HG03103 (cell line): ENCODE results near the gene GCAT.
"Not testable (repeated sequence)": the region's sequence is repeated elsewhere in the genome, so short reads cannot be mapped to it uniquely, and the experiment has no call there.

Source experiments
- ATAC-seq: cut with Tn5 transposase; IDR thresholded peaks from one replicate; pipeline ENCODE4 v1.9.1; 2021; ENCODE audit warnings: low read depth; ENCODE audit not compliant: unreplicated experiment

Gene GCAT

GRCh38 chr22:37781434-37782059 is 26.2 kb upstream of the GCAT start:
- no peak for ATAC-seq

- ATAC-seq, result no peak
These were observed 25.2 kb upstream of the GCAT start for GRCh38 chr22:37782340-37783168.

- ATAC-seq, result no peak
These were observed 22.8 kb upstream of the GCAT start for GRCh38 chr22:37784829-37785495.

- ATAC-seq, result no peak
These were observed 17.5 kb upstream of the GCAT start for GRCh38 chr22:37790234-37790633.

DNA sequence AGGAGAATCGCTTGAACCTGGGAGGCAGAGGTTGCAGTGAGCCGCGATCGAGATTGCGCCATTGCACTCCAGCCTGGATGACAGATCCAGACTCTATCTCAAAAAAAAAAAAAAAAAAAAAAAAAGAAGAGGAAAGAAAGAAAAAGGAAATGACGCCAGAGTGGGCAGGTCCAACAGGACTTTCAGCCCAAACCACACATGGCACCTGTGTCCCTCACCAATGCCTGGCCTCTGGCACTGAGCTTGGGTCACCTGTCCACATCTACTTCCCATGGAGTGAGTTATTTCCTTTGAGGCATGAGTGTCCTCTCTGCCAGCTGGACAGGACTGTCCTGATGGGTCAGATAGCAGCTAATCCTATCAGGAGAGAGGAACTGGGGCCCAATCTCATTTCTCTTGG is 15.2 kb upstream of the GCAT start:
- ATAC-seq, result no peak

DNA sequence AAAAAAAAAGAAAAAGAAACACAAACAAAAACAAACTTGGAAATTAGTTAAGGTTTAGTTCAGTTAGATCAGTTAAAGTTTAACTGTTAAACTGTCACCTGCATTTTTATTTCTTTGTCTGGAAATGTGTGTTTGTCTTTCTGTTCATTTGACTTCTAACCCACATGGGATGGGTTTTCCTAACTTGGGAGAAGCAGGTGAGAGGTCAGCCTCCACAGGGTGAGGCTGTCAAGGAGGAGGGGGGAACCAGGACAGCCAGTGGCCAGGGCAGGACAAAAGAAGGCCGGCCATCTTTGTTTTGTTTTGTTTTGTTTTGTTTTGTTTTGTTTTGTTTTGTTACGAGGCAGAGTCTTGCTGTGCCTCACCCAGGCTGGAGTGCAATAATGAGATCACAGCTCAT is 13.4 kb upstream of the GCAT start:
- no peak for ATAC-seq

- no peak for ATAC-seq
These were observed 11.7 kb upstream of the GCAT start for GRCh38 chr22:37796079-37796478.

DNA sequence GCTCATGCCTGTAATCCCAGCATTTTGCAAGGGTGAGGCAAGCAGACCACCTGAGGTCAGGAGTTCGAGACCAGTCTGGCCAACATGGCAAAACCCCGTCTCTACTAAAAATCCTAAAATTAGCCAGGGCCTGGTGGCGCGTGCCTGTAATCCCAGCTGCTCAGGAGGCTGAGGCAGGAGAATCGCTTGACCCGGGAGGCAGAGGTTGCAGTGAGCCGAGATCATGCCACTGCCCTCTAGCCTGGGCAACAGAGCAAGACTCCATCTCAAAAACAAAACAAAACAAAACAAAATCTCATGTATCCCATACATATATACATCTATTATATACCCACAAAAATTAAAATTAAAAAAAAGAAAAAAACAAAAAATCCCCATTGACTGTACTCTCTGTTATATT is 10.5 kb upstream of the GCAT start:
- ATAC-seq, result not testable (repeated sequence)

GRCh38 chr22:37797874-37798500 is 9.7 kb upstream of the GCAT start:
- no peak for ATAC-seq

GRCh38 chr22:37799979-37800378 is 7.8 kb upstream of the GCAT start:
- ATAC-seq, result not testable (repeated sequence)

DNA sequence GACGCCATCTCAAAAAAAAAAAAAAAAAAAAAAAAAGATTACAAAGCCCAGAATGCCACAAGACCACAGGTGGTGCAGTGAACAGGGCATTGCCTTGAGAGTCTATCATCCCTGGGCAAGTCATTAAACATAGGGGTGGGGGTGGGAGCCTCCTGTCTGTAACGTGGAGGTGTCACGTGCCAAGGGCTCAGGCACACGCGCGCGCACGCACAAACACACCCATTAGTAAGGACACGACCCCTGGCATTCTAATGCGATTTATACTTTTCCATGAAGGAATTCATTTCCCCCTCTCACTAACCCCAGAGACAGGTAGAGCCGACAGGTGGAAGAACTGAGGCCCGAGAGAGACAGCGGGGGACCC is 5.8 kb upstream of the GCAT start:
- ATAC-seq, result no peak

- no peak for ATAC-seq
These were observed 5.2 kb upstream of the GCAT start for GRCh38 chr22:37802310-37803194.

DNA sequence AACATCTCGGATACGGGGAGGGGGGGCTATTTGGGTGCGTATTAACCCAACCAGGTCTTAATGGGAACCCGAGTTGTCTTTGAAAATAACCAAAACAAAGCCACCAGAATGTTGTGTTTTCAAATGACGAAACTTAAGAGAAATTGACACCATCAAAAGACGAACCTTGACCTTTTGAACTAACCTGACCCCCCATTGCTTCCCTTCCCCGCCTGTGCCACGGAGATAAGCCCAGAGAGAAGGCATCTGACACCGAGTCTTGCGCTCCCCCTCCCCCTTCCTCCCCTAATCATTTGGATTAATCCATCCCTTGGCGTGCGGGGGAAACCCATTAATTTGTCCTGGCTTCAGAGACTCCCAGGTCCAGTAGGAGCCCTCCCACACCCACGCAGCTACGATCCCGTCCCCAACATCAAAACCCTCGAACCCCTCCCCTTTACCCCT is 4.5 kb upstream of the GCAT start:
- no peak for ATAC-seq

DNA sequence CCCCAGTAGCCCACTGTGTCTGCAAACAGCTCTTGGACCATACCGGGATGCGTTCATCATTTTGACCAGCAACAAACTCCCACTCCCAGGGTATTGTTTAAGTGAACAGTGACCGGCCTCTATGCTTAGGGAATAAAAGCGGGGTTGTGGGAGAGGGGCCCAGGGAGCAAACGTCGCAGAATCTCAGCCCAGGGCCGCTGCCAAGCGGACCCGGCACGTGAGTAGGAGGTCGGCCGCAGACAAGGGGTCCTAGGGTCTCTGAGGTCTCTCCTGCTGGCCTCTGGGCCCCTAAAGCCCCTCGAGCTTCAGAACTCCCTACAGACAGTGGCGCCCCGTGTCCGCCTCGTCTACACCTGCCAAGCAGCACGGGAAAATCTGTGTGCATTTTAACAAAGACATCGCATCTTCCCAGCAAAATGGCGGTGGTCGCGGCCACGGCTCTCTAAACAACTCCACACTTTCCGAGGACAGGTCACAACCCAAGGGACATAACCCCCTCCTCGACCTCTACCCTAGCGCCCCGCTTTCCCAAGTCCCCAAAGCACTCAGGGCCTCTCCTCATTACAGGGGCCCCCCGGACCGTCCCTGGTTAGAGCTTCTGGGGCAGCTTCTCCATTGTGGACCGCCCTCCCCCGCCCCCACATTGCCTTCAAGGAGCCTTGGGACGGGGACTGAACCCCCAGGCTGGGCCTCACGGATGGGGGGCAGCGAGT is 3.9 kb upstream of the GCAT start:
- no peak for ATAC-seq

DNA sequence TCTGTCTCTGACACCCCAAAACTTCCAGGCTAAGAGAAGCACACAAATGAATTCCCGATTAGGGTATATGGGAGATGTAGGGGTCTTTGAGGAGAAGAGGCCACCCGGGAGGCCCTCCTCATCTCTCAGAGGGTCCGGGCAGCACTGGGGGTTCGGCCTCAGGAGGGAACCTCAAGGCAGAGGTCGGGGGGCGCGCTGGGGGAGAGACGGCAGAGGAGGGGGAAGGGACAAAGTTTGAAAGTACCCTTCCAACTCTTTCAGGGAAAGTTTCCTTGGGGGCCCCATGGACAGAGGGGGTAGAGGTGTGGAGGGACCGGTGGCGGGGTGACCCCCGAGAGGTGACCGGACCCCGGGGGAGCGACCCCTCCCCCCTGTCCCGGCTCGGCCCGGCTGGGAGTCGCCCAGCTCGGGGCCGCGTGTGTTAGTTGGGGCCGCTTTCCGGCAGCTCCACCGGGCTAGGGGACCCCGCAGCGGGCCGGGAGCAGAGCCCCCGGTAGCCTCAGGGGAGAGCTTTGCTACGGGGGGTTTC is 3.3 kb upstream of the GCAT start:
- no peak for ATAC-seq

GRCh38 chr22:37804881-37805809 is 2.6 kb upstream of the GCAT start:
- ATAC-seq, result no peak

DNA sequence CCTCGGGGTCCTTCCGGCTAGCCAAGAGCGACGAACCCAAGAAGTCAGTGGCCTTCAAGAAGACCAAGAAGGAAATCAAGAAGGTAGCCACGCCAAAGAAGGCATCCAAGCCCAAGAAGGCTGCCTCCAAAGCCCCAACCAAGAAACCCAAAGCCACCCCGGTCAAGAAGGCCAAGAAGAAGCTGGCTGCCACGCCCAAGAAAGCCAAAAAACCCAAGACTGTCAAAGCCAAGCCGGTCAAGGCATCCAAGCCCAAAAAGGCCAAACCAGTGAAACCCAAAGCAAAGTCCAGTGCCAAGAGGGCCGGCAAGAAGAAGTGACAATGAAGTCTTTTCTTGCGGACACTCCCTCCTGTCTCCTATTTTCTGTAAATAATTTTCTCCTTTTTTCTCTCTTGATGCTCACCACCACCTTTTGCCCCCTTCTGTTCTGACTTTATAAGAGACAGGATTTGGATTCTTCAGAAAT is 1.9 kb upstream of the GCAT start:
- ATAC-seq, result no peak
